ENCODE data around the gene CROCC. TPM values are rescaled to one million over a fixed set of nuclear protein-coding genes. Genes with fewer than 3 reads are reported as not detected.

The CROCC gene
- total RNA-seq, 3 donors from 2014 or later, result 15.5 to 43.9 (median 24.7) TPM

DNA sequence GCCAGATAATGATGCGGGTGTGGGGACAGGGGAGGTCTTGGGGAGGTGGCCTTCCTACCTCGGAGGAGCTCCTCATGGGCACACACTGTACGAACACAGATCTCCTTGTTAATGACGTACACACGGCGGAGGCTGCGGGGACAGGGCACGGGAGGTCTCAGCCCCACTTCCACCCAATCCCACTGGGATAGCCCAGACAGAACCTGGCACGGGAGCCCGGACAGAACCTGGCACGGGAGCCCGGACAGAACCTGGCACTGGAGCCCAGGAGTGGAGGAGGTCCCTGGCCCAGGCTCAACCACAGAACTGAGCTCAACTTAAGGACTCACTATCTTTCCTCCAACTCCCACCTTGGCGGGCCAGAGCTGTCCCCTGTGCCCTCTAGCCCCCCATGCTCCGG is 53.5 kb downstream of the CROCC start:
- intact Hi-C loops (cut with DNase I; ENCODE audit: low total_unique reads), result no loop called here

DNA sequence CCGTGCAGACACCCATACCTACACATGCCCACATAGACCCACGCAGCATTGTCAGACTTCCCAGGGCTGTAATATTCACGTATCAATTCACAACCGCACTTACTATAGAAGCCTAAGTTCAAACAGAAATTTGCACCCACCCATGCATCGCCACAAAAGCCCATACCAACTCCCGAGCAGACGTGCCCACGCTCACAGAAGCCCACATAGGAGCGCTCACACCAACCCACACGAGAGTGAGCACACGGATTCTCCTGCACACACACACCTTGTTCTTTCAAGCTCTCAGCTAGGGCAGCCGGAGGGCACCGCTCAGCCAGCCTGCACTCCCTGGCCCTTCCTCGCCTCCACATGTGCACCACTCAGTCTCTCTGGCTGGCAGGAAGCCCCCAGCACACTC is 54.1 kb downstream of the CROCC start:
- no peaks in the 10 kb centered on the region for H3K36me3 ChIP-seq
- H3K27me3 ChIP-seq, result no peaks in the 10 kb centered on the region
- TF ChIP-seq, protein P1, sequence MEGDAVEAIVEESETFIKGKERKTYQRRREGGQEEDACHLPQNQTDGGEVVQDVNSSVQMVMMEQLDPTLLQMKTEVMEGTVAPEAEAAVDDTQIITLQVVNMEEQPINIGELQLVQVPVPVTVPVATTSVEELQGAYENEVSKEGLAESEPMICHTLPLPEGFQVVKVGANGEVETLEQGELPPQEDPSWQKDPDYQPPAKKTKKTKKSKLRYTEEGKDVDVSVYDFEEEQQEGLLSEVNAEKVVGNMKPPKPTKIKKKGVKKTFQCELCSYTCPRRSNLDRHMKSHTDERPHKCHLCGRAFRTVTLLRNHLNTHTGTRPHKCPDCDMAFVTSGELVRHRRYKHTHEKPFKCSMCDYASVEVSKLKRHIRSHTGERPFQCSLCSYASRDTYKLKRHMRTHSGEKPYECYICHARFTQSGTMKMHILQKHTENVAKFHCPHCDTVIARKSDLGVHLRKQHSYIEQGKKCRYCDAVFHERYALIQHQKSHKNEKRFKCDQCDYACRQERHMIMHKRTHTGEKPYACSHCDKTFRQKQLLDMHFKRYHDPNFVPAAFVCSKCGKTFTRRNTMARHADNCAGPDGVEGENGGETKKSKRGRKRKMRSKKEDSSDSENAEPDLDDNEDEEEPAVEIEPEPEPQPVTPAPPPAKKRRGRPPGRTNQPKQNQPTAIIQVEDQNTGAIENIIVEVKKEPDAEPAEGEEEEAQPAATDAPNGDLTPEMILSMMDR (IDR thresholded peaks at IDR 0.05), result no peak
- TF ChIP-seq POLR2A (IDR thresholded peaks at IDR 0.05) (no peak), POLR2AphosphoS5 (IDR thresholded peaks at IDR 0.05) (no peak)
- peaks cover 5 to 11% of the 10 kb centered on the region in 2 donors for H3K4me1 ChIP-seq
- H3K4me3 ChIP-seq, result no peak overlapping the region
- H3K9me3 ChIP-seq, result no peaks in the 10 kb centered on the region
- intact Hi-C loops (cut with DNase I; ENCODE audit: low total_unique reads), result no loop called here
- DNase-seq (ENCODE audit: low spot score in 2 of 2), result no peak
- H3K27ac ChIP-seq, result peak overlapping the region in 1 of 2 donors; percentile 38

More for the DNA sequence above, 53.5 kb downstream of the CROCC start:
- Histone ChIP-seq H3K4me3 (no peak overlapping the region), H3K27me3 (no peaks in the 10 kb centered on the region), H3K36me3 (no peaks in the 10 kb centered on the region), H3K9me3 (no peaks in the 10 kb centered on the region), H3K4me1 (peaks cover 5 to 11% of the 10 kb centered on the region in 2 donors), H3K27ac (no peak overlapping the region)
- no peak for DNase-seq (ENCODE audit: low spot score in 2 of 2)
- TF ChIP-seq POLR2A (IDR thresholded peaks at IDR 0.05) (no peak), POLR2AphosphoS5 (IDR thresholded peaks at IDR 0.05) (no peak)
- TF ChIP-seq, protein P1 (IDR thresholded peaks at IDR 0.05), result no peak

DNA sequence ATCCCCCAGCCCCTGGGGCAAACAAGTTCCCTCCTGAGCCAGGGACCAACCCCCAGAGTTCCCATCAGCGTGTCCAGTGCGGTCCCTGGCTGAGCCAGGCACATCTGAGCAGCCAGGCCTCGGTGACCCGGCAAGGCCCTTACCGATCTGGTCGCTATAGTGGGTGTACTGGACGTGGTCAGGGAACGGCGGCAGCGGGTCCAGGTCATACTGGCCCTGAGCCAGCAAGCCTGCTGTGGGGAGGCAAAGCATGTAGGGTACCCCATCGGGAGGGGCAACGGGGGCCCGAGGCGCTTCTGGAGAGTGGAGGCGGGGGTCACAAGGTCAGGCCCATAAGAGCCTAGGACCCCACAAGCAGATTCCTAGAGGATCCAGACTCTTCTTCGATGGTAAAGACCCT is 55.2 kb downstream of the CROCC start:
- Histone ChIP-seq H3K4me1 (peaks cover 5 to 11% of the 10 kb centered on the region in 2 donors), H3K27ac (peak overlapping the region in 1 of 2 donors; percentile 38), H3K4me3 (no peak overlapping the region), H3K36me3 (no peaks in the 10 kb centered on the region), H3K27me3 (no peaks in the 10 kb centered on the region), H3K9me3 (no peaks in the 10 kb centered on the region)
- TF ChIP-seq, protein P1 (IDR thresholded peaks at IDR 0.05), result no peak
- TF ChIP-seq POLR2AphosphoS5 (IDR thresholded peaks at IDR 0.05), result no peak
- no peak for TF ChIP-seq POLR2A (IDR thresholded peaks at IDR 0.05)
- no peak for DNase-seq (ENCODE audit: low spot score in 2 of 2)
- intact Hi-C loops (cut with DNase I; ENCODE audit: low total_unique reads), result no loop called here

DNA sequence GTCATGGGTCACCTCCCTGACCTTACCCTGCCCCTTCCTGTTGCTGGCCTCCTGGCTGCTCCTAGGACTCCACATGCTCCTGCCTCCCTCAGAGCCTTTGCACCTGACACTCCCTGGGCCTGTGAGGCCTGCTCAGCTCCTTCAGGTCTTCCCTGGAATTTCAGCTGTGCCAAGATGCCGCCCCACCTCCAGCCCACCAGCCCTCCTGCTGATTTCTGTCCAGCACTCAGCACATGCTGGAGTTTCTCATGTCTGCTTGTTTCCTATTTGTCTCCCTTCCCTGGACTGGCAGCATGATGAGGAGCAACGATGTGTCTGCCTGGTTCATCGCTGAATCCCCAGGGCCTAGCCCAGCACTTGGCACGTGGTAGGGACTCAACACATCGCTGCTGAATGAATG is 55.6 kb downstream of the CROCC start:
- intact Hi-C loops (cut with DNase I; ENCODE audit: low total_unique reads), result no loop called here
- H3K27me3 ChIP-seq, result no peaks in the 10 kb centered on the region
- DNase-seq (ENCODE audit: low spot score in 2 of 2), result no peak
- no peak overlapping the region for H3K4me3 ChIP-seq
- peaks cover 5 to 11% of the 10 kb centered on the region in 2 donors for H3K4me1 ChIP-seq
- TF ChIP-seq POLR2A (IDR thresholded peaks at IDR 0.05) (no peak), POLR2AphosphoS5 (IDR thresholded peaks at IDR 0.05) (no peak)
- TF ChIP-seq, protein P1 (IDR thresholded peaks at IDR 0.05), result no peak
- no peaks in the 10 kb centered on the region for H3K9me3 ChIP-seq
- H3K27ac ChIP-seq, result no peak overlapping the region
- no peaks in the 10 kb centered on the region for H3K36me3 ChIP-seq

- no peak for DNase-seq (ENCODE audit: low spot score in 2 of 2)
- intact Hi-C loops (cut with DNase I; ENCODE audit: low total_unique reads), result no loop called here
- Histone ChIP-seq H3K36me3 (no peaks in the 10 kb centered on the region), H3K27me3 (no peaks in the 10 kb centered on the region), H3K4me1 (peaks cover 5 to 11% of the 10 kb centered on the region in 2 donors), H3K9me3 (no peaks in the 10 kb centered on the region), H3K27ac (peak overlapping the region; percentile 86 to 94), H3K4me3 (peak overlapping the region in 1 of 3 donors; percentile 79)
- no peak for TF ChIP-seq POLR2A (IDR thresholded peaks at IDR 0.05)
- no peak for TF ChIP-seq POLR2AphosphoS5 (IDR thresholded peaks at IDR 0.05)
- TF ChIP-seq, protein P1 (IDR thresholded peaks at IDR 0.05), result no peak
Observed at GRCh38 chr1:16978139-16978538, 56.4 kb downstream of the CROCC start.
